Right atrium auricular region (tissue), 2 donors: ENCODE measurements around the gene AXIN1. TPM values are rescaled to one million over a fixed set of nuclear protein-coding genes. Genes with fewer than 3 reads are reported as not detected.
"Not testable (repeated sequence)": the region's sequence is repeated elsewhere in the genome, so short reads cannot be mapped to it uniquely, and the experiment has no call there.

Experiments used
- DNase-seq: peaks from one replicate; pipeline ENCODE4 v3.0.0-alpha.2; 2019; ENCODE audit warnings: low spot score
- H3K27ac ChIP-seq, 2 donors: fragments of 200-600 bp; sonication (generic); 1 replicate in 1 of 2; 2 replicates in 1 of 2; pipeline ENCODE4 v1.5.1; 2016 to 2019
- H3K27me3 ChIP-seq, 2 donors: fragments of 200-600 bp; sonication (generic); one replicate each; pipeline versions ENCODE4 v1.5.1 to v1.6.0; 2017 to 2019
- H3K36me3 ChIP-seq: fragments of 200-600 bp; sonication (generic); one replicate; pipeline ENCODE4 v1.5.1; 2016
- H3K4me1 ChIP-seq, 2 donors: fragments of 200-600 bp; sonication (generic); one replicate each; pipeline versions ENCODE4 v1.5.1 to v1.6.0; 2017 to 2019
- H3K4me3 ChIP-seq, 2 donors: fragments of 200-600 bp; sonication (generic); 1 replicate in 1 of 2; 2 replicates in 1 of 2; pipeline ENCODE4 v1.5.1; 2017 to 2019; ENCODE audit warnings: mild to moderate bottlenecking in 1 of 2, moderate library complexity in 1 of 2
- H3K9me3 ChIP-seq, 2 donors: fragments of 200-600 bp; sonication (generic); one replicate each; pipeline ENCODE4 v1.5.1; 2019
- total RNA-seq, 2 donors: library from RNA; depleted of rRNA; stranded (reverse); fragments of >200 nt; gene quantifications; one replicate each; pipeline ENCODE4 v1.1.0, GENCODE V29; 2016
- TF ChIP-seq, protein P1 (sequence below), 2 donors: fragments of 200-600 bp; sonication (generic); IDR thresholded peaks; one replicate each; pipeline ENCODE4 v1.5.1; 2019; ENCODE audit warnings: antibody characterized with exemption in 2 of 2

The AXIN1 gene
- total RNA-seq, 2 donors from 2014 or later: 12.9 to 19.4 TPM

GRCh38 chr16:379183-379960, 26.8 kb upstream of the AXIN1 start:
- peaks cover 27% of the 10 kb centered on the region for H3K36me3 ChIP-seq
- H3K9me3 ChIP-seq: no peaks in the 10 kb centered on the region
- peaks cover 0 to 48% of the 10 kb centered on the region in 2 donors for H3K4me1 ChIP-seq
- H3K4me3 ChIP-seq: no peak overlapping the region
- H3K27me3 ChIP-seq: no peaks in the 10 kb centered on the region
- TF ChIP-seq, protein P1, sequence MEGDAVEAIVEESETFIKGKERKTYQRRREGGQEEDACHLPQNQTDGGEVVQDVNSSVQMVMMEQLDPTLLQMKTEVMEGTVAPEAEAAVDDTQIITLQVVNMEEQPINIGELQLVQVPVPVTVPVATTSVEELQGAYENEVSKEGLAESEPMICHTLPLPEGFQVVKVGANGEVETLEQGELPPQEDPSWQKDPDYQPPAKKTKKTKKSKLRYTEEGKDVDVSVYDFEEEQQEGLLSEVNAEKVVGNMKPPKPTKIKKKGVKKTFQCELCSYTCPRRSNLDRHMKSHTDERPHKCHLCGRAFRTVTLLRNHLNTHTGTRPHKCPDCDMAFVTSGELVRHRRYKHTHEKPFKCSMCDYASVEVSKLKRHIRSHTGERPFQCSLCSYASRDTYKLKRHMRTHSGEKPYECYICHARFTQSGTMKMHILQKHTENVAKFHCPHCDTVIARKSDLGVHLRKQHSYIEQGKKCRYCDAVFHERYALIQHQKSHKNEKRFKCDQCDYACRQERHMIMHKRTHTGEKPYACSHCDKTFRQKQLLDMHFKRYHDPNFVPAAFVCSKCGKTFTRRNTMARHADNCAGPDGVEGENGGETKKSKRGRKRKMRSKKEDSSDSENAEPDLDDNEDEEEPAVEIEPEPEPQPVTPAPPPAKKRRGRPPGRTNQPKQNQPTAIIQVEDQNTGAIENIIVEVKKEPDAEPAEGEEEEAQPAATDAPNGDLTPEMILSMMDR (IDR thresholded peaks at IDR 0.05): no peak
- DNase-seq: no peak
- no peak overlapping the region for H3K27ac ChIP-seq

- Histone ChIP-seq H3K4me3 (no peak overlapping the region), H3K4me1 (peaks cover 0 to 42% of the 10 kb centered on the region in 2 donors), H3K36me3 (peaks cover 32% of the 10 kb centered on the region), H3K27ac (no peak overlapping the region), H3K9me3 (no peaks in the 10 kb centered on the region), H3K27me3 (no peaks in the 10 kb centered on the region)
- DNase-seq: no peak
- TF ChIP-seq, protein P1 (IDR thresholded peaks at IDR 0.05): no peak
These were observed 26.3 kb upstream of the AXIN1 start for GRCh38 chr16:378821-379182.

DNA sequence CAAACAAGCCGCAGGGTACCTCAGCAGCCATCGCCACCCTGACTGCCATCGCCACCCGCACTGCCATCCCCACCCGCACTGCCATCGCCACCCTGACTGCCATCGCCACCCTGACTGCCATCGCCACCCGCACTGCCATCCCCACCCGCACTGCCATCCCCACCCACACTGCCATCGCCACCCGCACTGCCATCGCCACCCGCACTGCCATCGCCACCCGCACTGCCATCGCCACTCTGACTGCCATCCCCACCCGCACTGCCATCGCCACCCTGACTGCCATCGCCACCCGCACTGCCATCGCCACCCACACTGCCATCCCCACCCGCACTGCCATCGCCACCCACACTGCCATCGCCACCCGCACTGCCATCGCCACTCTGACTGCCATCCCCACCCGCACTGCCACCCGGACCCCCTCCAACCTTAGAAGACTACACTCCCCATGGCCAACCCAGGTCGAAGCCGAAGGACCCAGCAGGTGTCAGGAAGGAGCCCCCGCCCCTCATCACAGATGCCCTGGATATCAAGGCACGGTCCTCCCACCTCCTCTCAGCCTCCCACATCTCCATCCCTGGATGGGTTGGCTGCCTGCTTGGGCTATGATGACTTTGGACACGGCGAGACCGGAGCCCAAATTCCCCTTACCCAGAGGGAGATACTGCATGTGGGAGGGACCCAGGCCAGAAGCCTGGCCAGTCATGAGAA, 25.7 kb upstream of the AXIN1 start:
- not testable (repeated sequence) for DNase-seq, H3K4me3 ChIP-seq, H3K27ac ChIP-seq, H3K27me3 ChIP-seq, H3K9me3 ChIP-seq
- peaks cover 38% of the 10 kb centered on the region for H3K36me3 ChIP-seq
- peaks cover 0 to 37% of the 10 kb centered on the region in 2 donors for H3K4me1 ChIP-seq

DNA sequence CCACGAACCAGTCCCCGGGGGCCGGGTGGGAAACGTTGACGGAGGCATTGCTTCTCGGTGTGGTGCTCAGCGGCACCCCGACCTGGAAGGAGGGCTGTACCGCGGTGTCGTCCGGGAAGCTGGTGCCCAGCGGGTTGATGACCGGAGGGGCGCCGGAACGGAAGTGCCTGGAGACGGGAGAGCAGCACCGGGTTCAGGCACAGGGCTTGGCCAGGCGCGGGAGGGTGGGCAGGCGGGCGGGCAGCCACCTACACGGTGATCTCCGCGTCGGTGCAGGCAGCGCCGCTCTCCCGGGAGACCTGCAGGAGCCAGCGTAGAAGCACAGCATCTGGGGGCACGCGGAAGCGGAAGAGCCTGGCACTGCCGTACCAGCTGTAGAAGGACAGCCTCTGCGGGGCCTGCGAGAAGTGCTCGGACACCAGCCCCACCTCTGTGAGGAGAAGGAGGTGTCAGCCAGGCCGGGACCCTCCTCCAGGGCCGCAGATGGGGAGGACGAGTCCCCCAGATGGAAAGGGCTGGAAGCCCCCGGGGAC, 25.0 kb upstream of the AXIN1 start:
- H3K9me3 ChIP-seq: no peaks in the 10 kb centered on the region
- no peak overlapping the region for H3K27ac ChIP-seq
- peaks cover 0 to 29% of the 10 kb centered on the region in 2 donors for H3K4me1 ChIP-seq
- H3K27me3 ChIP-seq: no peaks in the 10 kb centered on the region
- H3K4me3 ChIP-seq: no peak overlapping the region
- TF ChIP-seq, protein P1 (IDR thresholded peaks at IDR 0.05): no peak
- no peak for DNase-seq
- peaks cover 39% of the 10 kb centered on the region for H3K36me3 ChIP-seq

DNA sequence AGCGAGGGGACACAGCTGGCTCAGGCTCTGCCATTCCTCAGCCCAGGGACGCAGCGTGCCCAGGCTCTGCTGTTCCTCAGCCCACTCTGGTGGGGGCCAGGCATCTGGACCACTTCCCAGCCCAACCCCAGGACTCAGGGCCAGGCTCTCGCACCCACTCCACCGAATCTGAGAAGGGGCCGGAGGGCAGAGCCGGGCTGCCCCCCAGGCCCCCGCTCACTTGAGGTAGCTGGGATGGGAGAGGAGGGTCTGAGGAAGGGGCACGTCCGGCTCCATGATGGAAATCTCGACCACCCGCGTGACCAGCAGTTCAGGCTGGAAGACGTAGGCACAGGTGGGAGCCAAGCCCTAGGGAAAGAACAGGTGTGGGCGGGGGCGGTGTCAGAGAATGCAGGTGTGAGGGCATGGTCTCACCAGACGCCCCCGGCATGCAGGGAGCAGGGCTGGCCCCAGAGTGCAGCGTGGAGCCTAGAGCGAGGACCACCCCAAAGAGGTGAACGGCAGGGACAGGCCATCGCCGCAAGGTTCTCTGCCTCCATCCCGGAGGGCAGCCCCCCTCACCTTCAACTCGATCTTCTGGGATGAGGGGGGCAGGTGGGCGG, 24.4 kb upstream of the AXIN1 start:
- TF ChIP-seq, protein P1 (IDR thresholded peaks at IDR 0.05): no peak
- Histone ChIP-seq H3K27ac (no peak overlapping the region), H3K9me3 (no peaks in the 10 kb centered on the region), H3K4me1 (peaks cover 0 to 26% of the 10 kb centered on the region in 2 donors), H3K4me3 (no peak overlapping the region), H3K36me3 (peaks cover 40% of the 10 kb centered on the region), H3K27me3 (no peaks in the 10 kb centered on the region)
- DNase-seq: no peak
